GM06990 (cell line): ENCODE results near the gene SOX2.

Experiments
- DNase-seq: peaks from one replicate; pipeline ENCODE4 v3.0.0-alpha.2; 2011; ENCODE audit not compliant: insufficient read length; ENCODE audit errors: extremely low read depth
- H3K27me3 ChIP-seq: replicated peaks from 2 replicates; pipeline ENCODE4 v1.6.0; 2011; ENCODE audit warnings: low read length; ENCODE audit not compliant: control insufficient read depth, insufficient read depth
- H3K36me3 ChIP-seq: 2 replicates; pipeline ENCODE4 v1.5.1; 2011; ENCODE audit warnings: low read length; ENCODE audit not compliant: control insufficient read depth, insufficient read depth
- H3K4me3 ChIP-seq: replicated peaks from 2 replicates; pipeline ENCODE4 v1.5.1; 2011; ENCODE audit warnings: low read depth, mild to moderate bottlenecking, control low read depth, low read length
- CTCF ChIP-seq: IDR thresholded peaks from 2 replicates; pipeline ENCODE4 v1.5.1; 2011; ENCODE audit warnings: low read length, control low read depth, mild to moderate bottlenecking, inconsistent platforms; ENCODE audit not compliant: insufficient read depth, poor library complexity, severe bottlenecking

SOX2 gene

GRCh38 chr3:181711325-181712135 is at the start of gene SOX2:
Gene SOX2 (plus strand): TSS chr3:181711925. CDS start chr3:181712361, 436 bp downstream.
- H3K36me3 ChIP-seq, result no peaks in the 10 kb centered on the region
- no peak for TF ChIP-seq CTCF
- peak; percentile 88 for DNase-seq
- peaks cover 7% of the 10 kb centered on the region for H3K27me3 ChIP-seq
- peak within 1 kb of the TSS; percentile 43 for H3K4me3 ChIP-seq

- no peak for TF ChIP-seq CTCF
- H3K27me3 ChIP-seq, result no peaks in the 10 kb centered on the region
- no peak for DNase-seq
- no peak overlapping the region for H3K4me3 ChIP-seq
- H3K36me3 ChIP-seq, result no peaks in the 10 kb centered on the region
Measured at GRCh38 chr3:181683563-181683962, 28.2 kb upstream of the SOX2 start.

- TF ChIP-seq CTCF, result no peak
- no peaks in the 10 kb centered on the region for H3K36me3 ChIP-seq
- no peak for DNase-seq
Measured at GRCh38 chr3:181687190-181687589, 24.5 kb upstream of the SOX2 start.

GRCh38 chr3:181687731-181688130 is 24.0 kb upstream of the SOX2 start:
- Histone ChIP-seq H3K36me3 (no peaks in the 10 kb centered on the region), H3K4me3 (no peak overlapping the region), H3K27me3 (no peaks in the 10 kb centered on the region)
- DNase-seq, result no peak
- TF ChIP-seq CTCF, result no peak

More at GRCh38 chr3:181687190-181687589, 24.5 kb upstream of the SOX2 start:
- Histone ChIP-seq H3K4me3 (no peak overlapping the region), H3K27me3 (no peaks in the 10 kb centered on the region)

GRCh38 chr3:181689546-181689945 is 22.2 kb upstream of the SOX2 start:
- DNase-seq, result no peak
- Histone ChIP-seq H3K36me3 (no peaks in the 10 kb centered on the region), H3K27me3 (no peaks in the 10 kb centered on the region), H3K4me3 (no peak overlapping the region)
- TF ChIP-seq CTCF, result no peak

GRCh38 chr3:181690769-181691168 is 21.0 kb upstream of the SOX2 start:
- no peak for DNase-seq
- Histone ChIP-seq H3K4me3 (no peak overlapping the region), H3K36me3 (no peaks in the 10 kb centered on the region), H3K27me3 (no peaks in the 10 kb centered on the region; the same call in 1 of the 2 replicates)
- TF ChIP-seq CTCF, result no peak
